T-helper 1 cell treated with Interleukin-12 subunit alpha and Interleukin-12 subunit beta and Interleukin-4 antibody, amounts not matched to agents 30 μg/mL and 1 μg/mL, for 36 hours (primary cell): ENCODE results near the gene CTRB1.
"Not testable (repeated sequence)": the region's sequence is repeated elsewhere in the genome, so short reads cannot be mapped to it uniquely, and the experiment has no call there.

Experiments
- H3K27ac Mint-ChIP-seq: one replicate; pipeline ENCODE4 v1.8.0; 2021; ENCODE audit warnings: mild to moderate bottlenecking, mixed read lengths
- H3K27me3 Mint-ChIP-seq: one replicate; pipeline ENCODE4 v1.8.0; 2021; ENCODE audit warnings: low read depth, mixed read lengths
- H3K36me3 Mint-ChIP-seq: one replicate; pipeline ENCODE4 v1.8.0; 2021; ENCODE audit warnings: low read depth, mixed read lengths
- H3K4me1 Mint-ChIP-seq: one replicate; pipeline ENCODE4 v1.8.0; 2021; ENCODE audit warnings: low read depth, mixed read lengths
- H3K4me3 Mint-ChIP-seq: one replicate; pipeline ENCODE4 v1.8.0; 2021; ENCODE audit warnings: mild to moderate bottlenecking, moderate library complexity, mixed read lengths
- H3K9me3 Mint-ChIP-seq: one replicate; pipeline ENCODE4 v1.8.0; 2021; ENCODE audit warnings: mixed read lengths

CTRB1 gene

DNA sequence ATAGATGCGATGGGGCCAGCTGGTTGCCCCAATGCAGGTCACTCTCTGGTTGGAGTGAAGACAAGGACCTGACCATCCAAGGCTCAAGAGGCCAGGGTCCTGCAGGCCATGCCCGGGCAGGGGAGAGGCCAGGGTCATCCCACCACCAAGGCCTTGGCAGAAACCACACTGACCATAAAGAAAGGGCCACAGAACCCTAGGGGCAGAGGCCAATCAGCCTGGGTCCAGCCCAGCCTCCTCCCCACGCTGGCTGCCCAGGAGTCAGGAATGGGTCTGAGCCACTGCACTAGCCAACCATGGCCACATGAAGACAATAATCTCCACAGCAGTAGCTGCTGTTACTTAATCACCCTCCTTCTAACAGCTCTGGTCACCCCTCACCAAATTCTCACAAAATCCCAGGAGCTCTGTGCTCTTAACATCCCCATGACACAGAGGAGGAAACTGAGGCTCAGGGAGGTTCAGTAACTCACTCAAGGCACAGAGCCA is 42.8 kb downstream of the CTRB1 start:
- Mint-ChIP-seq H3K9me3 (no peaks in the 10 kb centered on the region), H3K27ac (no peak overlapping the region), H3K36me3 (no peaks in the 10 kb centered on the region), H3K27me3 (peaks cover 30% of the 10 kb centered on the region), H3K4me1 (no peaks in the 10 kb centered on the region), H3K4me3 (no peak overlapping the region)

- Mint-ChIP-seq H3K27me3 (peaks cover 35% of the 10 kb centered on the region), H3K36me3 (no peaks in the 10 kb centered on the region)
Measured at GRCh38 chr16:75262104-75262799, 43.5 kb downstream of the CTRB1 start.

GRCh38 chr16:75262800-75263127 is 44.0 kb downstream of the CTRB1 start:
- H3K4me3 Mint-ChIP-seq, result no peak overlapping the region
- peaks cover 38% of the 10 kb centered on the region for H3K27me3 Mint-ChIP-seq
- H3K36me3 Mint-ChIP-seq, result no peaks in the 10 kb centered on the region
- no peaks in the 10 kb centered on the region for H3K9me3 Mint-ChIP-seq
- no peaks in the 10 kb centered on the region for H3K4me1 Mint-ChIP-seq
- H3K27ac Mint-ChIP-seq, result no peak overlapping the region

More at GRCh38 chr16:75262104-75262799, 43.5 kb downstream of the CTRB1 start:
- no peaks in the 10 kb centered on the region for H3K9me3 Mint-ChIP-seq
- no peak overlapping the region for H3K4me3 Mint-ChIP-seq
- H3K27ac Mint-ChIP-seq, result no peak overlapping the region
- no peaks in the 10 kb centered on the region for H3K4me1 Mint-ChIP-seq

GRCh38 chr16:75263291-75263962 is 44.6 kb downstream of the CTRB1 start:
- Mint-ChIP-seq H3K36me3 (no peaks in the 10 kb centered on the region), H3K9me3 (no peaks in the 10 kb centered on the region), H3K4me3 (no peak overlapping the region), H3K27me3 (peaks cover 38% of the 10 kb centered on the region), H3K4me1 (no peaks in the 10 kb centered on the region), H3K27ac (no peak overlapping the region)

DNA sequence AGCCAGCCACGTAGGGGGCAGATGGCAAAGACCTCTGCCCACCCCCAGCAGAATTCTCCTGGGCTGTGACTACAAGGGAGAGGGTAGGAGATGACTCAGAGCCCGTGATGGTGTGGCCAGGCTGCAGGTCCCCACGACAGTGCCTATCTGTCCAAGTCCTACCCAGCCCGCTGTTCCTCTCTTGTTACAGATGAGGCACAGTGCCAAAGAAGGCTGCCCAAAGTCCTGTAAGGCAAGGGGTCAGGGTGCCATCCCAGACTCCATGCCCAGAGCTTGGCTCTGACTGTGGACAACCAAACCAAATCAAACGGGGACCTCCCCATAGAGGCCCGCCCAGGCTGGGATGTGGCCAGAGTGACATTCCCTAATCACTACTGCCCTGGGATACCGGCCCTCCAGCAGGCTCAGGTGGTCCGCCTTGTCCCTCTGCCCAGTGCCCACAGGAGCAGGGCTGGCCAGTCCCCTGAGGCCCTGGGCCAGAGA is 45.2 kb downstream of the CTRB1 start:
- Mint-ChIP-seq H3K36me3 (no peaks in the 10 kb centered on the region), H3K27ac (no peak overlapping the region), H3K9me3 (no peaks in the 10 kb centered on the region), H3K27me3 (peaks cover 38% of the 10 kb centered on the region), H3K4me1 (no peaks in the 10 kb centered on the region), H3K4me3 (no peak overlapping the region)

GRCh38 chr16:75264457-75264998 is 45.7 kb downstream of the CTRB1 start:
- Mint-ChIP-seq H3K36me3 (no peaks in the 10 kb centered on the region), H3K27ac (no peak overlapping the region), H3K4me3 (no peak overlapping the region), H3K27me3 (peaks cover 42% of the 10 kb centered on the region), H3K4me1 (no peaks in the 10 kb centered on the region), H3K9me3 (no peaks in the 10 kb centered on the region)

DNA sequence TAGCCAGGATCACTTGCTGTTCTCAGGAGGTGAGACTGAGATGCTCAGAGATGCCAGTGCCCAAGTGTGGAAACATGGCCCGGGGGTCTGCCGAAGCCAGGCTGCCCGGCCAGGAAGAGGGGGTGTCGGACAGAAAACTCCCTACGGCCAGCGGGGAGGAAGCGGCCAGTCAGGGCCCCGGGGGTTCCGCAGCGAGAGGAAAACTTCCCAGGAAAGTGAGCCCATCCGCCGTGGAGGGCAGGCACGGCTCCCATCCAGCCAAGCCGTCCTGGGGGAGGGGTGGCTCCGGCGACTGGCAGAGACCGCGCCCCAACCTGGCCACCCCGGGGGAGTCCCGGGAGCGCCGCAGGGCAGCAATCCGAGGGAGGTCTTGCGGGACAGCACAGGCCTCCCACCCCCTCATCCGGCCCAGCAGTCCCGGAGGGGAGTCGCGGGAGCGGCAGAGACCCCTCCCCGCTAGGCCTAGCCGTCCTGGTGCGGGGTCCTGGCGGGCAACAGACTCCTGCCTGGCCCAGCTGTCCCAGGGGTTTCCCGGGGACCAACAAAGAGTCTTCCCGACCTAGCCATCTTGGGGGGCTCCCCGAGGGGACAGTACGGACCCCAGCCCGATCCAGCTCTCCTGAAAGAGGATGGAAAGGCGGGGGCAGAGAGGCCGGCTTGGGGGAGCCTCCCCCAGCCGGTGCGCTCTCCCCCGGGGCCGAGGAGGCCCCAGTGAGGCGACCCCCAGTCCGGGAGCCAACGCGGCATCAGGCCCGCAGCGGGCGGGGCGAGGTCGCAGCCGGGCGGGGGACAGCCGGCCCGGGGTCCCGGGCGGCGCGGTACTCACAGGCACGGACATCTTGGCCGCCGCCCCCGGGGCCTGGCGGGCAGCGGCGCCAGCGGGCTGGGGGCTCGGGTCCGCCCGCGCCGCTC is 46.5 kb downstream of the CTRB1 start:
- H3K27me3 Mint-ChIP-seq, result peaks cover 42% of the 10 kb centered on the region
- no peaks in the 10 kb centered on the region for H3K36me3 Mint-ChIP-seq
- no peak overlapping the region for H3K4me3 Mint-ChIP-seq
- no peaks in the 10 kb centered on the region for H3K9me3 Mint-ChIP-seq
- no peaks in the 10 kb centered on the region for H3K4me1 Mint-ChIP-seq
- no peak overlapping the region for H3K27ac Mint-ChIP-seq

GRCh38 chr16:75265911-75266701 is 47.3 kb downstream of the CTRB1 start:
- Mint-ChIP-seq H3K4me1 (no peaks in the 10 kb centered on the region), H3K4me3 (peak overlapping the region; percentile 59), H3K27ac (no peak overlapping the region), H3K36me3 (no peaks in the 10 kb centered on the region), H3K27me3 (peaks cover 42% of the 10 kb centered on the region), H3K9me3 (no peaks in the 10 kb centered on the region)

- Mint-ChIP-seq H3K27me3 (peaks cover 41% of the 10 kb centered on the region), H3K36me3 (no peaks in the 10 kb centered on the region), H3K4me3 (no peak overlapping the region), H3K9me3 (no peaks in the 10 kb centered on the region), H3K27ac (no peak overlapping the region), H3K4me1 (no peaks in the 10 kb centered on the region)
Measured at GRCh38 chr16:75266738-75267630, 48.2 kb downstream of the CTRB1 start.

GRCh38 chr16:75267631-75268264 is 49.0 kb downstream of the CTRB1 start:
- H3K4me1 Mint-ChIP-seq, result no peaks in the 10 kb centered on the region
- H3K27ac Mint-ChIP-seq, result no peak overlapping the region
- no peaks in the 10 kb centered on the region for H3K9me3 Mint-ChIP-seq
- peaks cover 34% of the 10 kb centered on the region for H3K27me3 Mint-ChIP-seq
- no peaks in the 10 kb centered on the region for H3K36me3 Mint-ChIP-seq
- no peak overlapping the region for H3K4me3 Mint-ChIP-seq

GRCh38 chr16:75269358-75269757 is 50.6 kb downstream of the CTRB1 start:
- not testable (repeated sequence) for H3K27ac Mint-ChIP-seq, H3K4me3 Mint-ChIP-seq, H3K9me3 Mint-ChIP-seq, H3K36me3 Mint-ChIP-seq, H3K4me1 Mint-ChIP-seq
- peaks cover 32% of the 10 kb centered on the region for H3K27me3 Mint-ChIP-seq

- no peaks in the 10 kb centered on the region for H3K9me3 Mint-ChIP-seq
- no peak overlapping the region for H3K4me3 Mint-ChIP-seq
- H3K27ac Mint-ChIP-seq, result no peak overlapping the region
- no peaks in the 10 kb centered on the region for H3K36me3 Mint-ChIP-seq
- H3K4me1 Mint-ChIP-seq, result no peaks in the 10 kb centered on the region
- peaks cover 31% of the 10 kb centered on the region for H3K27me3 Mint-ChIP-seq
Measured at GRCh38 chr16:75271441-75272096, 52.8 kb downstream of the CTRB1 start.
